Mesenchymal stem cell (in vitro differentiated cells and primary cell): Measurements from ENCODE around the gene PDE4A.
"Not testable (repeated sequence)": the region's sequence is repeated elsewhere in the genome, so short reads cannot be mapped to it uniquely, and the experiment has no call there.

Experiments
- DNase-seq: peaks from one replicate; pipeline ENCODE4 v3.0.0-alpha.2; 2013
- H2AFZ ChIP-seq: one replicate; pipeline ENCODE4 v1.6.1; 2013; ENCODE audit warnings: low read depth, mild to moderate bottlenecking, control low read depth, inconsistent platforms, low read length, moderate library complexity
- H2AK5ac ChIP-seq: 2 replicates; pipeline ENCODE4 v1.6.1; 2013; ENCODE audit warnings: low read length, moderate library complexity, mild to moderate bottlenecking, inconsistent platforms; ENCODE audit not compliant: severe bottlenecking
- H2BK120ac ChIP-seq: one replicate; pipeline ENCODE4 v1.6.1; 2013; ENCODE audit warnings: low read depth, mild to moderate bottlenecking, inconsistent platforms, low read length, moderate library complexity
- H2BK12ac ChIP-seq, 2 experiments: one replicate each; pipeline ENCODE4 v1.6.1; 2013; ENCODE audit warnings: inconsistent platforms in 2 of 2, low read length in 2 of 2, mild to moderate bottlenecking in 2 of 2, moderate library complexity in 2 of 2, control low read depth in 1 of 2
- H2BK15ac ChIP-seq: one replicate; pipeline ENCODE4 v1.6.1; 2013; ENCODE audit warnings: mild to moderate bottlenecking, low read depth, inconsistent platforms; ENCODE audit not compliant: poor library complexity, severe bottlenecking
- H2BK5ac ChIP-seq: 2 replicates; pipeline ENCODE4 v1.6.1; 2013; ENCODE audit warnings: low read depth, mild to moderate bottlenecking, low read length, control low read depth, inconsistent platforms; ENCODE audit not compliant: poor library complexity, severe bottlenecking
- H3K14ac ChIP-seq, 2 experiments: one replicate each; pipeline ENCODE4 v1.6.1; 2013; ENCODE audit warnings: inconsistent platforms in 2 of 2, low read length in 2 of 2, control low read depth in 1 of 2, mild to moderate bottlenecking in 1 of 2, moderate library complexity in 1 of 2
- H3K18ac ChIP-seq, 2 experiments: one replicate each; pipeline ENCODE4 v1.6.1; 2013; ENCODE audit warnings: inconsistent platforms in 2 of 2, low read length in 2 of 2, control low read depth in 1 of 2, low read depth in 1 of 2, mild to moderate bottlenecking in 1 of 2
- H3K23ac ChIP-seq, 2 experiments: one replicate each; pipeline ENCODE4 v1.6.1; 2013; ENCODE audit warnings: inconsistent platforms in 2 of 2, low read length in 2 of 2, mild to moderate bottlenecking in 2 of 2, moderate library complexity in 2 of 2, control low read depth in 1 of 2
- H3K27ac ChIP-seq: 2 replicates; pipeline ENCODE4 v1.5.1; 2013; ENCODE audit warnings: mild to moderate bottlenecking, moderate library complexity, low read length, control low read depth, inconsistent platforms; ENCODE audit not compliant: poor library complexity, severe bottlenecking
- H3K27me3 ChIP-seq, 2 experiments: 2 replicates each; pipeline versions ENCODE4 v1.6.1 to v1.7.0; 2013; ENCODE audit warnings: low read length in 2 of 2, mild to moderate bottlenecking in 2 of 2, moderate library complexity in 2 of 2, control low read depth in 1 of 2, inconsistent platforms in 1 of 2; ENCODE audit not compliant: control insufficient read depth in 1 of 2, insufficient read depth in 1 of 2
- H3K36me3 ChIP-seq, 2 experiments: 2 replicates each; pipeline versions ENCODE4 v1.6.1 to v1.7.0; 2013; ENCODE audit warnings: low read length in 2 of 2, control low read depth in 1 of 2, inconsistent platforms in 1 of 2, low read depth in 1 of 2, mild to moderate bottlenecking in 1 of 2; ENCODE audit not compliant: insufficient read depth in 2 of 2, control insufficient read depth in 1 of 2
- H3K4ac ChIP-seq, 2 experiments: one replicate each; pipeline ENCODE4 v1.6.1; 2013; ENCODE audit warnings: inconsistent platforms in 2 of 2, low read length in 2 of 2, mild to moderate bottlenecking in 2 of 2, moderate library complexity in 2 of 2, control low read depth in 1 of 2, low read depth in 1 of 2
- H3K4me1 ChIP-seq: 2 replicates; pipeline ENCODE4 v1.6.1; 2013; ENCODE audit warnings: low read depth, low read length, control low read depth; ENCODE audit not compliant: control insufficient read depth, insufficient read depth
- H3K4me2 ChIP-seq: 2 replicates; pipeline ENCODE4 v1.6.1; 2013; ENCODE audit warnings: low read length, mild to moderate bottlenecking, inconsistent platforms; ENCODE audit not compliant: poor library complexity, severe bottlenecking
- H3K4me3 ChIP-seq, 2 experiments: 2 replicates each; pipeline versions ENCODE4 v1.5.1 to v1.7.0; 2013; ENCODE audit warnings: low read length in 2 of 2, mild to moderate bottlenecking in 2 of 2, control low read depth in 1 of 2, low read depth in 1 of 2; ENCODE audit not compliant: insufficient read depth in 1 of 2
- H3K79me1 ChIP-seq: replicated peaks from 2 replicates; pipeline ENCODE4 v1.6.1; 2013; ENCODE audit warnings: mild to moderate bottlenecking, control low read depth, low read length, inconsistent platforms; ENCODE audit not compliant: poor library complexity, severe bottlenecking
- H3K9ac ChIP-seq: 2 replicates; pipeline ENCODE4 v1.7.0; 2013; ENCODE audit warnings: mild to moderate bottlenecking, low read length, moderate library complexity
- H3K9me3 ChIP-seq: 2 replicates; pipeline ENCODE4 v1.7.0; 2013; ENCODE audit warnings: mild to moderate bottlenecking, low read length; ENCODE audit not compliant: control insufficient read depth
- H4K8ac ChIP-seq: one replicate; pipeline ENCODE4 v1.6.1; 2013; ENCODE audit warnings: inconsistent platforms, mild to moderate bottlenecking, low read length, moderate library complexity
- H4K91ac ChIP-seq: one replicate; pipeline ENCODE4 v1.6.1; 2013; ENCODE audit warnings: mild to moderate bottlenecking, low read length, inconsistent platforms
- WGBS: methylation state at CpG from one replicate; pipeline ENCODE4 v1.1.7; 2013; ENCODE audit warnings: mixed read lengths; 5-methylcytosine and 5-hydroxymethylcytosine counted together

The PDE4A gene

GRCh38 chr19:10406191-10406590 is 14.1 kb upstream of the PDE4A start:
- no peak overlapping the region for H3K4me3 ChIP-seq
- H2BK5ac ChIP-seq = no peak overlapping the region
- no peak overlapping the region for H4K8ac ChIP-seq
- DNase-seq = no peak
- no peak overlapping the region for H3K27ac ChIP-seq
- H2BK12ac ChIP-seq = no peak overlapping the region
- H3K36me3 ChIP-seq = peaks cover under 1 to 4% of the 10 kb centered on the region in 2 experiments
- no peak overlapping the region for H4K91ac ChIP-seq
- no peak overlapping the region for H2AK5ac ChIP-seq
- H3K9me3 ChIP-seq = no peaks in the 10 kb centered on the region
- no peak overlapping the region for H3K4ac ChIP-seq
- WGBS = 79% methylated on average over 5 of the region's 6 CpGs
- no peak overlapping the region for H3K18ac ChIP-seq
- no peak overlapping the region for H2BK15ac ChIP-seq
- no peak overlapping the region for H3K23ac ChIP-seq
- H3K79me1 ChIP-seq = no peaks in the 10 kb centered on the region
- no peak overlapping the region for H3K4me2 ChIP-seq
- no peak overlapping the region for H3K14ac ChIP-seq
- H2BK120ac ChIP-seq = no peak overlapping the region
- no peak overlapping the region for H2AFZ ChIP-seq
- peaks cover 8 to 24% of the 10 kb centered on the region in 2 experiments for H3K27me3 ChIP-seq
- H3K9ac ChIP-seq = no peak overlapping the region
- H3K4me1 ChIP-seq = peaks cover 19% of the 10 kb centered on the region

- no peak for DNase-seq
- no peak overlapping the region for H2AK5ac ChIP-seq
- no peak overlapping the region for H4K91ac ChIP-seq
- no peaks in the 10 kb centered on the region for H3K79me1 ChIP-seq
- H3K27ac ChIP-seq = no peak overlapping the region
- no peak overlapping the region for H2BK12ac ChIP-seq
- H4K8ac ChIP-seq = no peak overlapping the region
- H3K14ac ChIP-seq = no peak overlapping the region
- H2BK120ac ChIP-seq = no peak overlapping the region
- no peak overlapping the region for H3K4ac ChIP-seq
- H2BK15ac ChIP-seq = no peak overlapping the region
- no peak overlapping the region for H3K4me2 ChIP-seq
- no peak overlapping the region for H2AFZ ChIP-seq
- no peaks in the 10 kb centered on the region for H3K36me3 ChIP-seq
- no peak overlapping the region for H3K9ac ChIP-seq
- H3K23ac ChIP-seq = no peak overlapping the region
- no peaks in the 10 kb centered on the region for H3K9me3 ChIP-seq
- H3K27me3 ChIP-seq = peaks cover 10 to 24% of the 10 kb centered on the region in 2 experiments
- H3K4me3 ChIP-seq = no peak overlapping the region
- no peak overlapping the region for H3K18ac ChIP-seq
- no peak overlapping the region for H2BK5ac ChIP-seq
- peaks cover 18% of the 10 kb centered on the region for H3K4me1 ChIP-seq
Observed at GRCh38 chr19:10407096-10407495, 13.2 kb upstream of the PDE4A start.

- Histone ChIP-seq H4K8ac (no peak overlapping the region), H3K18ac (no peak overlapping the region), H2BK5ac (no peak overlapping the region), H3K4me2 (no peak overlapping the region), H3K4me1 (peaks cover 18% of the 10 kb centered on the region), H2BK15ac (no peak overlapping the region), H3K23ac (no peak overlapping the region), H3K79me1 (no peaks in the 10 kb centered on the region), H3K4me3 (no peak overlapping the region), H3K9ac (no peak overlapping the region), H3K9me3 (no peaks in the 10 kb centered on the region), H4K91ac (no peak overlapping the region), H2AK5ac (no peak overlapping the region), H3K27me3 (peaks cover 10 to 24% of the 10 kb centered on the region in 2 experiments), H2BK12ac (no peak overlapping the region), H3K36me3 (no peaks in the 10 kb centered on the region), H3K27ac (no peak overlapping the region), H3K14ac (no peak overlapping the region), H2BK120ac (no peak overlapping the region), H2AFZ (no peak overlapping the region), H3K4ac (peak overlapping the region in 1 of 2 experiments; percentile 17)
- WGBS = 84% methylated on average over 18 of the region's 18 CpGs
- DNase-seq = no peak
Observed at GRCh38 chr19:10408511-10409283, 11.6 kb upstream of the PDE4A start.

GRCh38 chr19:10411224-10411623 is 9.1 kb upstream of the PDE4A start:
- not testable (repeated sequence) for H2AFZ ChIP-seq, H3K79me1 ChIP-seq, H3K27ac ChIP-seq, DNase-seq, H2AK5ac ChIP-seq, H3K9me3 ChIP-seq, H3K36me3 ChIP-seq, H4K8ac ChIP-seq, H3K9ac ChIP-seq, H3K18ac ChIP-seq, H4K91ac ChIP-seq, H3K23ac ChIP-seq, H2BK120ac ChIP-seq, H2BK5ac ChIP-seq, H3K4me3 ChIP-seq, H3K4ac ChIP-seq, H3K4me1 ChIP-seq, H2BK12ac ChIP-seq, H2BK15ac ChIP-seq, H3K4me2 ChIP-seq, H3K14ac ChIP-seq
- H3K27me3 ChIP-seq = peaks cover 10 to 13% of the 10 kb centered on the region in 2 experiments
- WGBS = 82% methylated on average over 5 of the region's 5 CpGs
